ENCODE measurements around the gene GCFC2. TPM values are rescaled to one million over a fixed set of nuclear protein-coding genes. Genes with fewer than 3 reads are reported as not detected.

GCFC2 gene
- total RNA-seq, 2 experiments from 2014 or later, result 23.1 to 25.4 TPM

DNA sequence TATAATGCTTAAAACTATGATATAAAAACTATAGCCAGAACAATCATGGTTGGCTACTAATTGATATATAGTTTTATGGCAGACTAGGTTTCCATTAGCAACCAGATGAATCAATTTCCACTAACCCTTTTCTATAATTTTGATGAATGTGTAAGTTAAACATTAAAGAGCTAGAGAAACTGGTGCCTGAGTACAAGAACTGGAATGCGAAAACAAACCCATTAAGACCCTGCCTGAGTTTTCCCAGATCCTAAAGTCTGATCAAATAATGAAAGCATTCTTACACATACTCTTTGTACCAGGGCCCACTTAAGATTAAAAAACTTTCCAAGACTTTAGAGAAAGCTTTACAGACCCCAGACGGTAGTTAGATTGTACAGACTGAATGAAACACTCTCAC, 42.8 kb downstream of the GCFC2 start:
- CTCF ChIA-PET, result interaction anchor here (2.4 kb wide), 1 partner anchor 13 kb away, joined by 9 read pairs; no protein-coding TSS in a partner anchor
- H3K27me3 Mint-ChIP-seq, result no peaks in the 10 kb centered on the region
- peaks cover 41% of the 10 kb centered on the region for H3K36me3 Mint-ChIP-seq (ENCODE audit: low read depth)
- H3K9me3 Mint-ChIP-seq, result no peaks in the 10 kb centered on the region
- H3K4me3 Mint-ChIP-seq, result no peak overlapping the region
- DNase-seq, result no peak
- no peak overlapping the region for H3K27ac Mint-ChIP-seq
- POLR2A ChIA-PET, result no interaction called here
- peaks cover 2% of the 10 kb centered on the region for H3K4me1 Mint-ChIP-seq

DNA sequence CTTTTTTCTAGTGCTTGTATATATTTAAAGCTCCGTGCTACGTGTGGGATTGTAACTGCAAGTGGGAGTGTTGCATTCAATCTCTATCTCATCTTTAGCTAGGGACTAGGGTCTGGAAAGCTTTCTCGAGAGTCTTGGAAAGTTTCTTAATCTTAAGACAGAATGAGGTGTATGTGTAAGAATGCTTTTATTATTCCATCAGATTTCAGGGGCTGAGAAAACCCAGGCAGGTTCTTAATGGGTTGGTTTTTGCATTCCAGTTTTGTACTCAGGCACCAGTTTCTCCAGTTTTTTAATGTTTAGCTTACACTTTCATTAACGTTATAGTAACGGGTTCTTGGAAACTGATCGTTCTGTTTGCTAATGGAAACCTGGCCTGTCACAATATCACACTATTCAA, 43.8 kb downstream of the GCFC2 start:
- POLR2A ChIA-PET, result no interaction called here
- Mint-ChIP-seq H3K4me1 (no peaks in the 10 kb centered on the region), H3K36me3 (ENCODE audit: low read depth) (peaks cover 42% of the 10 kb centered on the region), H3K27me3 (no peaks in the 10 kb centered on the region), H3K9me3 (no peaks in the 10 kb centered on the region), H3K27ac (no peak overlapping the region), H3K4me3 (no peak overlapping the region)
- DNase-seq, result no peak
- CTCF ChIA-PET, result interaction anchor here (0.6 to 2.4 kb wide), 2 partner anchors 14 to 27 kb away, joined by 3 to 9 read pairs; no protein-coding TSS in a partner anchor

DNA sequence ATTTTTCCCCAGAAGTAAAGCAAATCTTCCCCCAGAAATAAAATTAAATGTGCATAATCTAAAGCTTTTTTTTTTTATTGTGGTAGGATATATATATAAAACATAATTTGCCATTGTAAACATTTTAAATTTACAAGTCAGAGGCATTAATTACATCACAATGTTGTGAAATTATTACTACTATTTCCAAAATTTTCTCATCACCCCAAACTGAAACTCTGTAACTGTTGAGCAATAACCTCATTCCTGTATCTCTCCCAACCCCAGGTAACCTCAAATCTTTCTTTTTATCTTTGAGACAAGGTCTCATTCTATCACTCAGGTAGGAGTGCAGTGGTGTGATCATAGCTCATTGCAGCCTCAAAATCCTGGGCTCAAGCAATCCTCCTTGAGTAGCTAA, 52.9 kb downstream of the GCFC2 start:
- DNase-seq, result no peak
- CTCF ChIA-PET, result interaction anchor here (0.7 to 4.0 kb wide), 3 partner anchors 10 to 38 kb away, joined by 3 to 14 read pairs (median 4); partner anchors contain the start of gene MRPL19
- Mint-ChIP-seq H3K4me1 (peaks cover 13% of the 10 kb centered on the region), H3K27ac (no peak overlapping the region), H3K9me3 (peaks cover 17% of the 10 kb centered on the region), H3K36me3 (ENCODE audit: low read depth) (peaks cover 87% of the 10 kb centered on the region), H3K27me3 (no peaks in the 10 kb centered on the region), H3K4me3 (no peak overlapping the region)
- POLR2A ChIA-PET, result no interaction called here

DNA sequence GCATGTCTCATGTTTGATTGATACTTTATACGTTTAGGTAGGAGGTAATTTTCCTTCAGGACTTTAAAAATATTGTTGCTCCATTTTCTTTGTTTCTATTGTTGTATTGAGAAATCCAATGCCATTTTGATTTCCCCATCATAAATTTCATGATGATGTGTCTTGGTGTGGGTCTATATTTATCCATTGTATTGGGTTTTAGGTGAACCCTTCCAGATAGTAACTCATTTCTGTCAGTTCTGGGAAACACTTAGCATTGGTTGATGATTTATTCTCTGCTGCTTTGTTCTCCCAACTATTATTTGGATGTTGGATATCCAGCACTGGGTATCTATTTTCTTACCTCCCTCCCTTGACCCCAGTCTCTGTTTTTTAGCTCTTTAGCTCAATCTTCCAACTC, 54.2 kb downstream of the GCFC2 start:
- ChIA-PET CTCF (interaction anchor here (1.4 to 4.0 kb wide), 2 partner anchors 8 to 10 kb away, joined by 3 to 14 read pairs; partner anchors contain the start of gene MRPL19), POLR2A (no interaction called here)

DNA sequence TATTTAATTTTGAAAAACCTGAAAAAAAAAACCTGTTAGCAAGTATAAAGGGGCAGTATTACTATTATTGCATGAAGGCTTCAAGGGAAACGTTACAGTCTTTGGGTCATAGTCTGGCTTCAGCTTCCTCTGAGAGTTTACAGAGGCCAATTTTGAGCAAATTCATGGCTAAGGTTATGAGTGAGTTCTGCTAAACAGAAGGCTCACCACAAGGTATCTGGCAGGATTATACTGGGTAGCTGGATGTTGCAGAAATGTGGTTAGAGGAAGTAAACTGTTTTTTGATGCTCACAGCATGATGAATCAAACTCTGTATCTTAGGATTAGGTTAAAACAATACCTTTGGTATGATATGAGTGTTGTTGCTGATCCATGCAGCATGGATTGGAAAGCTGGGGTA, 54.9 kb downstream of the GCFC2 start:
- Mint-ChIP-seq H3K9me3 (peaks cover 17% of the 10 kb centered on the region), H3K4me1 (peaks cover 13% of the 10 kb centered on the region), H3K27me3 (no peaks in the 10 kb centered on the region), H3K36me3 (ENCODE audit: low read depth) (peaks cover 83% of the 10 kb centered on the region), H3K27ac (no peak overlapping the region), H3K4me3 (no peak overlapping the region)
- CTCF ChIA-PET, result interaction anchor here (4.0 kb wide), 1 partner anchor 10 kb away, joined by 14 read pairs; the partner anchor contains the start of gene MRPL19
- POLR2A ChIA-PET, result no interaction called here
- no peak for DNase-seq

More for the DNA sequence above, 54.2 kb downstream of the GCFC2 start:
- H3K27ac Mint-ChIP-seq, result no peak overlapping the region
- H3K9me3 Mint-ChIP-seq, result peaks cover 17% of the 10 kb centered on the region
- no peak for DNase-seq
- no peaks in the 10 kb centered on the region for H3K27me3 Mint-ChIP-seq
- no peak overlapping the region for H3K4me3 Mint-ChIP-seq
- peaks cover 13% of the 10 kb centered on the region for H3K4me1 Mint-ChIP-seq
- H3K36me3 Mint-ChIP-seq (ENCODE audit: low read depth), result peaks cover 86% of the 10 kb centered on the region

DNA sequence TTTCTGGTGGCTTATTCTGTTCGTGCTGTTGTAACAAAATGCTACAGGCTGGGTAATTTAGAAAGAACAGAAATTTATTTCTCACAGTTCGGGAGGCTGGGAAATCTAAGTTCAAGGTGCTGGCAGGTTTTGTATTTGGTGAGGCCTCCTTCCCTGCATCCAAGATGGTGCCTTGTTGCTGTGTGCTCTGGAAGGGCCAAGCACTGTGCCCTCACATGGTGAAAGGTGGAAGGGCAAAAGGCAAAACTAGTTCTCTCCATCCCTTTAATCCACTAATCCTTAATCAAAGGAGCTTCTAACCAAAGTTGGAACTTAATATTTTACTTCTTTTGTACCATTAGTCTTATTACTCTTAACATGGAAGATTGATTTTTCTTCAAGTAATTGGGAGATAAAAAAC, 56.7 kb downstream of the GCFC2 start:
- DNase-seq, result no peak
- no peak overlapping the region for H3K27ac Mint-ChIP-seq
- no peak overlapping the region for H3K4me3 Mint-ChIP-seq
- peaks cover 8% of the 10 kb centered on the region for H3K9me3 Mint-ChIP-seq
- no peaks in the 10 kb centered on the region for H3K27me3 Mint-ChIP-seq
- H3K36me3 Mint-ChIP-seq (ENCODE audit: low read depth), result peaks cover 80% of the 10 kb centered on the region
- H3K4me1 Mint-ChIP-seq, result peaks cover 15% of the 10 kb centered on the region
- ChIA-PET POLR2A (no interaction called here), CTCF (interaction anchor here (0.6 kb wide), 1 partner anchor 1475 kb away, joined by 5 read pairs; no protein-coding TSS in a partner anchor)

DNA sequence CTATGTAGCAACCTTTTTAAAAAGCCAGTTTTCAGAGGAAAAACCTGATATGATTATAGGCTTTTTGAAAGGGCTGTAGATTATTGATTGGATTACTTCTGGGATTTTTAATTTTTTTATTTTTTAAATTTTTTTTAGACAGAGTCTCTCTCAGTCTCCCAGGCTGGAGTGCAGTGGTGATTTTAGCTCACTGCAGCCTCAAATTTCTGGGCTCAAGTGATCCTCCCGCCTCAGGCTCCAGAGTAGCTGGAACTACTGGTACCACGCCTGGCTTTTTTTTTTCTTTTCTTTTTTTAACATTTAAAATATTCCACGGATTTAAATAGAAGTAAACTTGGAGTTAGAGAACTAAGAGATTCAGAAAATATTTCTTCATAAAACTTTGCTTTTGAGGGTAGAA, 62.9 kb downstream of the GCFC2 start:
- H3K27ac Mint-ChIP-seq, result peak overlapping the region; percentile 95
- CTCF ChIA-PET, result interaction anchor here (0.6 to 2.6 kb wide), 4 partner anchors 9 to 372 kb away, joined by 3 to 11 read pairs (median 3); partner anchors contain the start of gene GCFC2
- H3K36me3 Mint-ChIP-seq (ENCODE audit: low read depth), result peaks cover 33% of the 10 kb centered on the region
- peak overlapping the region; percentile 94 for H3K4me3 Mint-ChIP-seq
- DNase-seq, result no peak
- peaks cover 33% of the 10 kb centered on the region for H3K4me1 Mint-ChIP-seq
- POLR2A ChIA-PET, result no interaction called here
- no peaks in the 10 kb centered on the region for H3K27me3 Mint-ChIP-seq
- no peaks in the 10 kb centered on the region for H3K9me3 Mint-ChIP-seq

DNA sequence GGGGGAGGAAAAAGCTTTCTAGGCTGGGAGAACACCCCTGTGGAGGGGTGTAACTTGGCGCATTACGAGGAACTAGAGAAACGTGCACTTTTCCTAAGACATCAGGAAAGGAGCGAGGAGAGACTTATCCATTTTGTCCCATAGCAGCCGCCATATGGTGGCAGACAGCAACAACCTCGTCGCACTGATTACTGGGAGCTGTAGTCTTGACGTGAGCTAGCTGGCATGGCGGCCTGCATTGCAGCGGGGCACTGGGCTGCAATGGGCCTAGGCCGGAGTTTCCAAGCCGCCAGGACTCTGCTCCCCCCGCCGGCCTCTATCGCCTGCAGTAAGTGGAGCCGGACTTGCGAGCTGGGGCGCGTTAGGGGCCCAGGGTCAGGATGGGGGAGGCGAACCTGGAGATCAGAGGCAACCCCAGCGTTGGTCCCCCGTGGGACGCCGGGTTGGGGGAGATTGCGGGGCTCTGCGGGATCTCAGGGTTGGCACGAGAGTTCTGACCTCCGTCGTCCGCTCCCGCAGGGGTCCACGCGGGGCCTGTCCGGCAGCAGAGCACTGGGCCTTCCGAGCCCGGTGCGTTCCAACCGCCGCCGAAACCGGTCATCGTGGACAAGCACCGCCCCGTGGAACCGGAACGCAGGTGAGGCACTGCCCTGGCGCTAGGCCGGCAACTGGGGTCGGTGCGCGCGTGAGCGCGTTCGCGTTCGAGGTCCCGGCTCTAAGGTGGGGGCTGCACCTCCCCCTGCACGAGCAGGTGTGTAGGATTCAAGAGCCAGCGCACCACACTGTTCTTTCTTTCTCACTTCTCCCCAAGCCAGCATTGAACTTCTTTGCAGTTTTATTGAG, 63.9 kb downstream of the GCFC2 start, which contains the start of gene MRPL19:
Gene MRPL19, plus strand, starts transcription at position 201 of the 843 bp plus-strand sequence. Its CDS starts 25 bp downstream, at position 226.
- Mint-ChIP-seq H3K27ac (peak within 1 kb of the TSS; percentile 95), H3K4me3 (peak within 1 kb of the TSS; percentile 94), H3K4me1 (peaks cover 33% of the 10 kb centered on the region), H3K36me3 (ENCODE audit: low read depth) (peaks cover 26% of the 10 kb centered on the region), H3K27me3 (no peaks in the 10 kb centered on the region), H3K9me3 (no peaks in the 10 kb centered on the region)
- POLR2A ChIA-PET, result interaction anchor here (0.7 kb wide), 1 partner anchor 809 kb away, joined by 3 read pairs; no protein-coding TSS in a partner anchor
- CTCF ChIA-PET, result interaction anchor here (2.6 kb wide), 2 partner anchors 10 to 64 kb away, joined by 11 to 14 read pairs; partner anchors contain the start of gene GCFC2
- peak; percentile 86 for DNase-seq

DNA sequence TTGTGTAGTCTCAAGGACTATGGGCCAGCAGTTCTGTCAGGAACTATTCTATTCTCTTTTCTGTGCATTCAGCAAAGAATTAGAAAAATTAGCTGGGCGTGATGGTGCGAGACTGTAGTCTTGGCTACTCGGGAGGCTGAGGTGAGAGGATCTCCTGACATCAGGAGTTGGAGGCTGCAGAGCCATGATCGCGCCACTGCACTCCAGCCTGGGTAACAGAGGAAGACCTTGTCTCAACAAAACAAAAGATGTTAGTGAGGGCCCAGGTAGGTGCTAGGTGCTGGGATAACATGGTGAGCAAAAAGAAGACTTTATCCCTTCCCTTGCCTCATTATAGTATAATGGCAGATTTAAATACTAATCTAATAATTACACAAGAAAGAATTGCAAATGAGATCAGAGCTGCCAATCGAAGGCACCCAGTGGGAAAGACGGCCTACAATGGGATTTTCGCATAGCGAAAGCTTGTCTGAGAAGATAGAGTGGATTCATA, 64.6 kb downstream of the GCFC2 start:
- ChIA-PET CTCF (interaction anchor here (2.6 kb wide), 2 partner anchors 10 to 65 kb away, joined by 11 to 14 read pairs; partner anchors contain the start of gene GCFC2), POLR2A (interaction anchor here (0.7 kb wide), 1 partner anchor 808 kb away, joined by 3 read pairs; no protein-coding TSS in a partner anchor)
- DNase-seq, result no peak
- Mint-ChIP-seq H3K4me3 (peak overlapping the region; percentile 94), H3K4me1 (peaks cover 33% of the 10 kb centered on the region), H3K27me3 (no peaks in the 10 kb centered on the region), H3K27ac (peak overlapping the region; percentile 95), H3K36me3 (ENCODE audit: low read depth) (peaks cover 21% of the 10 kb centered on the region), H3K9me3 (no peaks in the 10 kb centered on the region)

DNA sequence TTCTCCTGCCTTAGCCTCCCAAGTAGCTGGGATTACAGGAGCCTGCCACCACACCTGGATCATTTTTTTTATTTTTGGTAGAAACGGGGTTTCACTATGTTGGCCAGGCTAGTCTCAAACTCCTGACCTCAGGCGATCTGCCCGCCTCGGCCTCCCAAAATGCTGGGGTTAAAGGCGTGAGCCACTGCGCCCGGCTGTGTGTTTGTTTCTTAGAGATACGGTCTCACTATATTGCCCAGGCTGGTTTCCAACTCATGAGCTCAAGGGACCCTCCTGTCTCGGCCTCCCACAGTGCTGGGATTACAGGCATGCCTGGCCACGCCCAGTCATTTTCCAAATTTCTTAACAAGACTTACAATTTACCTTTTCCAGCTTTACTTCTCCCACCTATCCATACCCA, 65.1 kb downstream of the GCFC2 start:
- no peaks in the 10 kb centered on the region for H3K9me3 Mint-ChIP-seq
- DNase-seq, result no peak
- no peaks in the 10 kb centered on the region for H3K27me3 Mint-ChIP-seq
- CTCF ChIA-PET, result interaction anchor here (2.6 kb wide), 2 partner anchors 11 to 65 kb away, joined by 11 to 14 read pairs; partner anchors contain the start of gene GCFC2
- H3K4me1 Mint-ChIP-seq, result peaks cover 33% of the 10 kb centered on the region
- POLR2A ChIA-PET, result no interaction called here
- no peak overlapping the region for H3K4me3 Mint-ChIP-seq
- H3K36me3 Mint-ChIP-seq (ENCODE audit: low read depth), result peaks cover 20% of the 10 kb centered on the region
- no peak overlapping the region for H3K27ac Mint-ChIP-seq

DNA sequence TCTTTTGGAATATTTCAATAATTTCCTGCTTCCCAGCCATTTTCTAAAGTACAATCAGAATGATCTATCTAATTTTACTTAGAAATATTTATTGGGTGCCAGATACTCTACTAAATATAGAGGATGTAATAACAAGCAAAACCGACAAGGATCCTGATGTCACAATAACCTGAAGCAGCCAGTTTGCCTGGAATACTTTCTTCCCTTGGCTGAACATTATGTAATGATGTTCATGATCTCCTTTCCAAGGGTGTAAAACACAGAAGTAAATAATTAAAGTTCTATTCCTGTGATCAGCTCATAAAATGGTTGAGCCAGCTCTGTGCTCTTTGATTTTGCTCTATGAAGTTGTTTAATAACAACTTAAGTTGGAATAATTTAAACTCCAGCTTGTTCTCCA, 66.7 kb downstream of the GCFC2 start:
- ChIA-PET POLR2A (no interaction called here), CTCF (no interaction called here)
- DNase-seq, result no peak
- Mint-ChIP-seq H3K36me3 (ENCODE audit: low read depth) (peaks cover 8% of the 10 kb centered on the region), H3K9me3 (no peaks in the 10 kb centered on the region), H3K27ac (no peak overlapping the region), H3K4me1 (peaks cover 26% of the 10 kb centered on the region), H3K27me3 (peaks cover 6% of the 10 kb centered on the region), H3K4me3 (no peak overlapping the region)

DNA sequence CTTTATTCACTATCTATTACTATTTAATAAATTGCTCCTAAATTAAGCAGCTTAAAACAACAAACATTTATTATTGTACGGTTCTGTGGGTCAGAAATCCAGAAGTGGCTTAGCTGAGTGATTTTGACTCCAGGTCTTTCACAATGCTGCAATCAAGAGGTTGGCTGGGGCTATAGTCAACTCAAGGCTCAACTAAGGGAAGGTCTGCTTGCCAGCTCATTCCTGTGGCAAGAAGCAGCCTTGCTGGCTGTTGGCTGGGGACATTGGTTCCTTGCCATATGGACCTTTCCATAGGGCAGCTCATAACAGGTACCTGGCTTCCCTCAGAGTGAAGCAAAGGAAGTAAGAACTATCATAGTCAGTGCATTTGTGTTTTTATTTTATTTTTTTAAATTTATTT, 69.1 kb downstream of the GCFC2 start:
- CTCF ChIA-PET, result no interaction called here
- DNase-seq, result no peak
- H3K27me3 Mint-ChIP-seq, result peaks cover 23% of the 10 kb centered on the region
- H3K4me3 Mint-ChIP-seq, result no peak overlapping the region
- H3K36me3 Mint-ChIP-seq (ENCODE audit: low read depth), result no peaks in the 10 kb centered on the region
- POLR2A ChIA-PET, result no interaction called here
- H3K4me1 Mint-ChIP-seq, result peaks cover 9% of the 10 kb centered on the region
- no peak overlapping the region for H3K27ac Mint-ChIP-seq
- H3K9me3 Mint-ChIP-seq, result no peaks in the 10 kb centered on the region

DNA sequence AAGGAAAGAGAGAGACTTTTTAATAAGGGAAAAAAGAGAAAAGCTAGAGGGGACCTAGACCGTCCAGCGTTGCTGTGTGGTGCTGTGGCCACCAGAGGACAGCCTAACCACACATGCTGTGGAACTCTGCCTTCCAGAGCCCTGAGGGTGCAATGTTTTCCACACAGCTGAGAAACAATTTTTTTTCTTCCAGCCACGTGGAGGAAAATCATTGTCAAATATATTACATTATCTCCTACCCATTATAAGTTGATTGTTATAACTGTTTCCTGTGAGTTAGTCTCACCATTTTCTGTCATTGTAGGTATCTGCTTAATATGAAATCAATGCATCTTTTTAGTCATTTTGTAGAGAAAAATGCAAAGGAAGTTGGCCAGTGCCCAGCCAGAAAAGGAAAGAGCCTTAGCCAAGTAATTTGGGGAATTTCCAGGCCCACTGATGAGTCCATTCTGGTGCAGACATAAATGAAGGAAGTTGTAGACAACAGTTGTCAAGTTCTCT, 70.0 kb downstream of the GCFC2 start:
- POLR2A ChIA-PET, result no interaction called here
- Mint-ChIP-seq H3K27ac (no peak overlapping the region), H3K27me3 (peaks cover 25% of the 10 kb centered on the region), H3K36me3 (ENCODE audit: low read depth) (no peaks in the 10 kb centered on the region), H3K9me3 (no peaks in the 10 kb centered on the region), H3K4me1 (no peaks in the 10 kb centered on the region), H3K4me3 (no peak overlapping the region)
- DNase-seq, result peak; percentile 54
- CTCF ChIA-PET, result interaction anchor here (0.8 to 1.3 kb wide), 5 partner anchors 11 to 27 kb away, joined by 3 to 4 read pairs (median 3); no protein-coding TSS in a partner anchor
